DMS114 treated with DMSO at 0.1 percent for 48 hours (cell line): ENCODE results near the gene SLC13A3.

Experiments used
- DNase-seq: peaks from one replicate; lab custom pipeline; 2025; ENCODE audit not compliant: unreplicated experiment; lab: John Stamatoyannopoulos, UW

Gene SLC13A3

DNA sequence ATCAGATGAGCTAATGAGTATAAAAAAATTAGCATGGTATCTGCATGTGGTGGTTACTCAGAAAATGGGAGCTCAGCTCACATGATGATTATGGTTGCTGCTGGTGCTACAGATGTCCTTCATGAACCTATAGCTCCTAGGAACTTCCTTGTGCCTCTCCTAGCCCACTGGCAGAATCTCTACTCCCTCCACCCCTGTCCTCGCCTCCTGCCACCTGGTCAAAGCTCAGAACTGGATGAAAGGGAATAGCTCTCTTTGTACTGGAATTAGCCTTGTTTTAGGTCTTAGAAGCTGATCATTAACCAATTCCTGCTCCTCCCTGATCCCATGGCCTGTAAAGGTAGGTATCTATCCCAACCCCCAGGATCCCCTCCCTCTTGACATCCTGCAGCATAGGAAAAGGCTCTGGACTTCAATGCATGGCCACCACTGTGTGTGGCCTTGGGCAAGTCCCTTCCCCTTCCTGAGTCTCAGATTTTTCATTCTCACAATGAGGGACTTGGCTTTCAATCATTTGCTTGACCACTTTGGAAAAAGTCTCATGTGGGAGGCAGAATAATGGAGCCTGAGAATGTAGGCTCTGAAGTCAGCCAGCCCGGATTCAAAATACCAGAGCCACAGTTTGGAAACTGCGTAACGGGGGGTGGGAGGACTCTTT is 43.9 kb downstream of the SLC13A3 start:
- DNase-seq: no peak

- DNase-seq: no peak
Measured at GRCh38 chr20:46606817-46607190, 44.5 kb downstream of the SLC13A3 start.

- DNase-seq: no peak
Measured at GRCh38 chr20:46605978-46606816, 45.1 kb downstream of the SLC13A3 start.

DNA sequence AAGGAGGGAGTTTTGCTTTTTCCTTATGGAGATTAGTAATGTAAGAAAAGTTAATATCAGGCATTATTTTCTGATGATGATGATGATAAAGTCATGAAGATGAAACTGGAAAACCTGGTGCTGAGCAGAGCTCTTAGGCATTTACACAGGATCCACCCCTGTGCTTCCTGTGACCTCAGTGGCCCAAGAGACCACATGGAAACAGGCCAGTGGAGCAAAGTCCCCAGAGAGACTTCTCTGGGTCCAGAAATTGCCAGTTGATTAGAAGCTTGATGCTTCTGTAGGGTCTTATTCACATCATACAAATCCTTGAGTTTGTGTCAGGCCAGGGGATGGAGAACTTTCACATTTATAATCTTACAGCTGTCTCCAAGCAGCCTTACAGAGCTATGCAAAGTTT is 46.1 kb downstream of the SLC13A3 start:
- no peak for DNase-seq

- no peak for DNase-seq
Measured at GRCh38 chr20:46604551-46605133, 46.6 kb downstream of the SLC13A3 start.

DNA sequence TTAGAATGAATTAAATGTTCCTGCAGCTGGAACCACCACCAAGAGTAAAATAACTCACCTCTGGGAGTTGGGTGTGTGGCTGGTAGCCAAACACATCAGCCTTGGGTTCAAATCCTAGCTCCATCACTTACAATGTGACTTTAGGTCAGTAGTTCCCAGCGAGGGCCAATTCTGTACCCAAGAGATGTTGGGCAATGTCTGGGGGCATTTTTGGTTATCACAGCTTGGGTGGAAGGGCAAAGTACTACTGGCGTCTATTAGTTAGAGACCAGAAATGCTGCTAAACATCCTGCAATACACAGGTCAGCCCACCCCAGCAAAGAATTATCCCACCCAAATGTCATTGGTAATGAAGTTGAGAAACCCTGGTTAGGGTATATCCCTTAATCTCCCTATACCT is 48.8 kb downstream of the SLC13A3 start:
- no peak for DNase-seq

DNA sequence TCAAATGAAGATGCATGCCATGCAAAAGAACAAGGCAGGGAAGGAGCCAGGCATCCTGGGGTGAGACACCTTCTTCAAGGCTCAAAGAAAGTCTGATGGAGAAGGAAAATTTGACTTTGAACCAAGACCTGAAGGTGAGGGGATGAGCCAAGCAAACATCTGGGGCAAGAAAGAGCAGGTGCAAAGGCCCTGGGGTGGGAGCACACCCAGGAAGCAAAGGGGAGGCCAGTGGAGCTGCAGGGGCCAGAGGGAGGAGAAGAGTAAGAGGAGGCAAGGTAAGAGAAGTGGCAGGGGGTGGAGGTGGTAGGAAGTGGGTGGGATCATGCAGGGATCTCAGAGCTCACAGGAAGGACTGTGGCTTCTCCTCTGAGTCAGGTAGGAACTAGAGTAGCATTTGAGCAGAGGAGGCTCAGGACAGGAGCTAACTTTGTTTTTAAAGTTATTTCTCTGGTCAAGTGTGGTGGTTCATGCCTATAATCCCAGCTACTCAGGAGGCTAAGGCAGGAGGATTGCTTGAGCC is 49.6 kb downstream of the SLC13A3 start:
- no peak for DNase-seq

- no peak for DNase-seq
Measured at GRCh38 chr20:46600286-46600752, 50.9 kb downstream of the SLC13A3 start.

GRCh38 chr20:46599227-46599987 is 51.9 kb downstream of the SLC13A3 start:
- no peak for DNase-seq

DNA sequence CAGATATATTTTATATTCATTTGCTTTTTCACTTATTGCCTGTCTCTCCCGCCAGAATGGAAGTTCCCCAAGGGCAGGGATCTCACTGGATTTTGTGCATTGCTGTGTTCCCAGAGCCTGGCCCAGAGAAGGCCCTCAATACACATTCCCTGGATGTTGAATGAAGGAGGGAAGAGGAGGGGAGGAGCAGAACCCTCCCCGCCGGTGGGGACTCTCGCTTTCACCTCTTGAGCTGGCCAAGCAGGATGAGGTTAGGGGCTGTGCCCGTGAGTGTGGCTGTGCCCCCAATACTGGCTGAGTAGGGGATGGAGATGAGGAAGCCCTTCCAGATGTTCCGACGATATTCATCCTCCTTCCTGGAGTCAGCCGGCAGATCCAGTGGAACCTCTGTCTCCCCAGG is 55.3 kb downstream of the SLC13A3 start:
- no peak for DNase-seq

GRCh38 chr20:46594725-46595124 is 56.5 kb downstream of the SLC13A3 start:
- no peak for DNase-seq

GRCh38 chr20:46592580-46593362 is 58.5 kb downstream of the SLC13A3 start:
- DNase-seq: no peak

DNA sequence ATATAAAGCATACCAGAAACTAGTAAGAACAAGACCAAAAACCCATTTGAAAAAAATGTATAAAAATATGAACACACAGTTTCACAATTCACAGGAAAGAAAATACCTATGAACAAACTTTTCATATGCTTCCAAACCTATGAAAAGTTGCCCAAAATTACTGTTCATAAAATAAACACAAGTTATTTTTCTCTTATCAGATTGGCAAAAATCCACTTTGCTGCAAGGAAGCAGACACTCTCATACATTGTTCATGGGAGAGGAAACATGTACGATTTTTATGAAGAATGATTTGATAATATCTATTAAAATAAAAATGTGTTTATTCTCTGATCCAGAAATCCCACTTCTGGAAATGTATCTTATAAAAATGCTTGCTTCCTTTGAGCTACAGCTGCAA is 60.8 kb downstream of the SLC13A3 start:
- no peak for DNase-seq

DNA sequence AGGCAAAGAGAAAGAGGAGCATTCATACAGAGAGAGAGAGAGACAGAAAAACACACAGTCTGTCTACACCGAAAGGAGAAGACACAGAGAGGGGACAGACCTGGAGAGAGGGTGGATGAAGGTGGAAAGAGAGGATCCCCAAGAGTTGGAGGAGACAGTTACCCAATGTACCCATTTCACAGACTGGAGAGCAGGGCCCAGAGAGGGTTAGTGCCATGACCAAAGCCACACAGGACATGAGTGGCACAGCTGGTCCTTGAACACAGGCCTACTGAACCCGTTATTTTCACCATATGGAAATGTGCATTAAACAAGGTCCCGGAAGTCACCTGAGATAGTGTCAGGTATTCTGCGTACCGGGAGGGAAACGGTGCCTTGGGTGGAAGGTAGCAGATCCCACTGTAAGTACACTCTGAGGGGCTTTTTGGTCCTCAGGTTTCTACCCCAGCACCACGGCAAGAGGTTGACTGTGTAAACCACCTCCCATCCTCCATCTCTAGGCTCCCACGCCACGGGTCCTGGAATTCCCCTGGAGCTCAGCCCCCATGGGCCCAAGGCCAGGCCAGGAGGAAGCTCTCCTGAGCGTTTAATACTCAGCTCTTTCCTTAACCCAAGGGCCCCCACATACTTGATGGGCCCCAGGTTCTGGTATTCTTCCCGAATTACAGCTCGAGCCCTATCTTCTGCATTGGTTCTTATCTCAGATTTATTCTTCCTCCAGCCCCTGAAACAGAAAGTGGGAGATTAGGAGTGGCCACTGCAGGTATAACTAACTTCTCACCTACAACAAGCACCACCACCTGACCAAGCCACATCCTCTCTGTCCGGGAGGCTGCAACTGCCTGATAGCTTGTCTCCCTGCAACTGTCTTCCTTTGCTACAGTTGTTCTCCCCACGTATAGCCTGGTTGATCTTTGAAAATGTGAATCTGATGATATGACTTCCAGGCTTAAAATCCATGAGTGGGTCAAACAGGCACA is 62.4 kb downstream of the SLC13A3 start:
- no peak for DNase-seq

- DNase-seq: no peak
Measured at GRCh38 chr20:46587986-46588385, 63.3 kb downstream of the SLC13A3 start.

DNA sequence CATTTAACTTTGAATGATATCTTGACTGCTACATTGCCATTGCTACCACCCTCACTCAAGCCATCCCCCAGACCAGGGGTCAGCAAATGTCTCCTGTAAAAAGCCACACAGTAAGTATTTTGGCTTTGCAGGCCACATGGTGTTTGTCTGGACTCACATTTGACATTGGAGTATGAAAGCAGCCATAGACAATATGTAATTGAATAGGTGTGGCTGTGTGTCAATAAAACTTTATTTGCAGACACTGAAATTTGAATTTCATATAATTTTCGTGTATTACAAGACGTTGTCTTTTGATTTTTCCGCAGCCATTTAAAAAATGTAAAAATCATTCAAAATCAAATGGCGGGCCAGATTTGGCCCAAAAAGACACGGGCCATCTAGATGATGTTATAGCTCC is 64.5 kb downstream of the SLC13A3 start:
- no peak for DNase-seq

DNA sequence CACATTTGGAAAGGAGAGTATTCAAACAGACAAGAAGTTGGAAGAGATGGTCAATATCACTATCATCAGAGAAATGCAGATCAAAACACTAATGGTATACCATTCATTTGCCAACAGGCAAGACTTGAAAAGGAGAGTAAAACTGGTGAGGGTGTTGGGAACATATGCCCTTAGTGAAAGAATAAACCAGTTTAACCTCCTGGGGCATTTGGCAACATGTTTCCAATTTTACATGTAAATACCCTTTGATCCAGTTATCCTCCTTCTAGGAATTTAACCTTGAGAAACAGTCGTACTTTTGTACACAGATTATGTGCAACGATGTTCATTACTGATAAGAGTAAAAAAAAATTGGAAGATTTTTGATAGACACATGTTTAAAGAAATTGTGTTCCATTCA is 66.8 kb downstream of the SLC13A3 start:
- DNase-seq: no peak

- no peak for DNase-seq
Measured at GRCh38 chr20:46583411-46584214, 67.6 kb downstream of the SLC13A3 start.
